ENCODE data around the gene TMED1.

Gene TMED1

GRCh38 chr19:10868872-10869547, 33.0 kb upstream of the TMED1 start:
- TF ChIP-seq, protein P1, sequence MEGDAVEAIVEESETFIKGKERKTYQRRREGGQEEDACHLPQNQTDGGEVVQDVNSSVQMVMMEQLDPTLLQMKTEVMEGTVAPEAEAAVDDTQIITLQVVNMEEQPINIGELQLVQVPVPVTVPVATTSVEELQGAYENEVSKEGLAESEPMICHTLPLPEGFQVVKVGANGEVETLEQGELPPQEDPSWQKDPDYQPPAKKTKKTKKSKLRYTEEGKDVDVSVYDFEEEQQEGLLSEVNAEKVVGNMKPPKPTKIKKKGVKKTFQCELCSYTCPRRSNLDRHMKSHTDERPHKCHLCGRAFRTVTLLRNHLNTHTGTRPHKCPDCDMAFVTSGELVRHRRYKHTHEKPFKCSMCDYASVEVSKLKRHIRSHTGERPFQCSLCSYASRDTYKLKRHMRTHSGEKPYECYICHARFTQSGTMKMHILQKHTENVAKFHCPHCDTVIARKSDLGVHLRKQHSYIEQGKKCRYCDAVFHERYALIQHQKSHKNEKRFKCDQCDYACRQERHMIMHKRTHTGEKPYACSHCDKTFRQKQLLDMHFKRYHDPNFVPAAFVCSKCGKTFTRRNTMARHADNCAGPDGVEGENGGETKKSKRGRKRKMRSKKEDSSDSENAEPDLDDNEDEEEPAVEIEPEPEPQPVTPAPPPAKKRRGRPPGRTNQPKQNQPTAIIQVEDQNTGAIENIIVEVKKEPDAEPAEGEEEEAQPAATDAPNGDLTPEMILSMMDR (IDR thresholded peaks at IDR 0.05; ENCODE audit: low read depth, low read length) = no peak
- no peak overlapping the region for H3K4me3 ChIP-seq (ENCODE audit: low read depth, low read length)

DNA sequence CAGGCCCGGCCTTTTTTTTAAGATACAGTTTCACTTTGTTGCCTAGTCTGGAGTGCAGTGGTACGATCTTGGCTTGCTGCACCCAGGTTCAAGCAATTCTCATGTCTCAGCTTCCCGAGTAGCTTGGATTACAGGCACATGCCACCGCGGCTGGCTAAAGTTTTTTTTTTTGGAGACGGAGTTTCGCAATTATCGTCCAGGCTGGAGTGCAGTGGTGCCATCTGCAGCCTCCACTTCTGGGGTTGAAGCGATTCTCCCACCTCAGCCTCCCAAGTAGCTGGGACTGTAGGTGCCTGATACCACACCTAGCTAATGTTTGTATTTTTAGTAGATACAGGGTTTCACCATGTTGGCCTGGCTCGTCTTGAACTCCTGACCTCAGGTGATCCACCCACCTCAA, 30.5 kb upstream of the TMED1 start:
- no peak overlapping the region for H3K4me3 ChIP-seq (ENCODE audit: low read depth, low read length)
- TF ChIP-seq, protein P1 (IDR thresholded peaks at IDR 0.05; ENCODE audit: low read depth, low read length) = no peak

DNA sequence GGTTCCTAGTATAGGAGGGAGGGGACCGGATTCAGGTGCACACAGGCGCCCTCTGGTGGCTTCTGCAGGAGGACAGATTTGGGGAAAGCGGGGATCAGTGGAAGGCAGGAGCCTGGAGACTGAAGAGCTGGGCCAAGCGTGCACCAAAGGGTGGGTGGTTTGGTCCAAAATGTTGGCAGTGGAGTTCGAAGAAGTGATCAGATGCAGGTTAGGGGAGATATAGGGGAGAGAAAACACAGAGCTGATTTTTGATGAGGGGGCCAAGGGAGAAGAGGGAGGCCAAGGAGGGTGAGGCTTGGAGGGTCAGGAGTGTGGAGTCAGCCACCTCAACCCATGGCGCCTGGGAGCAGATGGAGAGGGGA, 28.5 kb upstream of the TMED1 start:
- TF ChIP-seq, protein P1 (IDR thresholded peaks at IDR 0.05; ENCODE audit: low read depth, low read length) = peak; percentile 90
- no peak overlapping the region for H3K4me3 ChIP-seq (ENCODE audit: low read depth, low read length)

DNA sequence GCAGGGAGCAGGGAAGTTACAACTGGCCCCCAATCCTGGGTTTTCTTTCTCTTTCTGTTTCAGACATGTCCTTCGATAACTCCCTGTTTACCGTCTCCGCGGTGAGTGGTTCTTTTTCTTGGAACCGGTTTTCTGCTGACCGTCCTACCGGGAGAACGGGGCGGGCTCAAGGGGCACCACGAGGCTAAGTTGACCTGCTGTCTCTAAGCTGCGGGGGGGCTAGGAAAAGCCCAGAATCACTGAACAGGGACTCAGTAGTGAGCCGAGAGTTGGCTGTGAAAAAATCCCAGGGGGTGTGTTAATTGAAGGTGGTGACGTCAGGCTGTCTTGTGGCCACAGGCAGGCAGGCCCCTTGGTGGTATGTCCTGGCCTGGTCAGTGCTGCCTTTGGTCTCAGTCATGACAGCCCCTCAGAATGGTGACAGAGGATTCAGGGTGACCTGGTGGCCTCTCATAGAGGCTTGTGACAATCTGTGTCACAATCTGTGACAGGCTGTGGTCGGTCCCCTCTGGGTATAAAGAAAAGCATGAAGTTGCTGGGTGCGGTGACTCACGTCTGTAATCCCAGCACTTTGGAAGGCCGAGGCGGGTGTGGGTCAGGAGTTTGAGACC, 27.2 kb upstream of the TMED1 start:
- no peak overlapping the region for H3K4me3 ChIP-seq (ENCODE audit: low read depth, low read length)

GRCh38 chr19:10862561-10863106, 26.6 kb upstream of the TMED1 start:
- no peak overlapping the region for H3K4me3 ChIP-seq (ENCODE audit: low read depth, low read length)
- TF ChIP-seq, protein P1 (IDR thresholded peaks at IDR 0.05; ENCODE audit: low read depth, low read length) = no peak

More for the DNA sequence above, 27.2 kb upstream of the TMED1 start:
- TF ChIP-seq, protein P1 (IDR thresholded peaks at IDR 0.05; ENCODE audit: low read depth, low read length) = no peak

DNA sequence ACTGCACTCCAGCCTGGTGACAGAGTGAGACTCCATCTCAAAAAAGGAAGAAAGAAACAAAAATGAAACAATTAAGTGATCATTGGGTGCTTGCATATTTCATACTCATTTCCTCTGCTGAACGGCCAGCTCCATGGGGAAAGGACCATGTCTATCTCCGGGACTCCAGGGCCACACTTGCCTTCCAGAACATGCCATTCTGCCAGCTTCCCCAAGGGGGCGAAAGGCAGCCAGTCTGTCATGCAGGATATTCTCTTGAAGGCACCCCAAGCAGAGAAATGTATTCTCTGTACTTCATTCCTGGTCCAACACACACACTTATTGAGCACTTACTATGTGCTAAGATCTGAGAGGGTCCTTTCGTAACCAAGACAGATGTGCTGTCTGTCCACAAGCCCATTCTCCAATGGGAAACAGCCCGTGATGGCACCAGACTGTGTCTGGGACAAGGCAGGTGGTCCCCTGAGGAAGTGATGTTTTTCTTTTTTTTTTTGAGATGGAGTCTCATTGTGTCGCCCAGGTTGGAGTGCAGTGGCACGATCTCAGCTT, 25.2 kb upstream of the TMED1 start:
- TF ChIP-seq, protein P1 (IDR thresholded peaks at IDR 0.05; ENCODE audit: low read depth, low read length) = peak; percentile 59
- no peak overlapping the region for H3K4me3 ChIP-seq (ENCODE audit: low read depth, low read length)
